NCI-H774 (cell line): ENCODE results near the gene HMCN1.
"Not testable (repeated sequence)": the region's sequence is repeated elsewhere in the genome, so short reads cannot be mapped to it uniquely, and the experiment has no call there.

Source experiments
- DNase-seq: peaks from one replicate; lab custom pipeline; 2025; lab: John Stamatoyannopoulos, UW

The HMCN1 gene

GRCh38 chr1:185853739-185854138 lies 119.5 kb downstream of the HMCN1 start:
- no peak for DNase-seq

- DNase-seq: no peak
Observed at GRCh38 chr1:185856482-185856881, 122.3 kb downstream of the HMCN1 start.

- no peak for DNase-seq
Observed at GRCh38 chr1:185857442-185857841, 123.3 kb downstream of the HMCN1 start.

- no peak for DNase-seq
Observed at GRCh38 chr1:185860311-185860710, 126.1 kb downstream of the HMCN1 start.

GRCh38 chr1:185860859-185861258 lies 126.7 kb downstream of the HMCN1 start:
- DNase-seq: no peak

- peak; percentile 63 for DNase-seq
Observed at GRCh38 chr1:185861630-185862029, 127.4 kb downstream of the HMCN1 start.

- no peak for DNase-seq
Observed at GRCh38 chr1:185862235-185862634, 128.0 kb downstream of the HMCN1 start.

- no peak for DNase-seq
Observed at GRCh38 chr1:185864331-185864730, 130.1 kb downstream of the HMCN1 start.

- no peak for DNase-seq
Observed at GRCh38 chr1:185864889-185865517, 130.8 kb downstream of the HMCN1 start.

- no peak for DNase-seq
Observed at GRCh38 chr1:185869590-185869989, 135.4 kb downstream of the HMCN1 start.

GRCh38 chr1:185871627-185872150 lies 137.5 kb downstream of the HMCN1 start:
- no peak for DNase-seq

- no peak for DNase-seq
Observed at GRCh38 chr1:185874246-185874645, 140.1 kb downstream of the HMCN1 start.

- DNase-seq: no peak
Observed at GRCh38 chr1:185880330-185880729, 146.1 kb downstream of the HMCN1 start.

GRCh38 chr1:185880779-185881333 lies 146.7 kb downstream of the HMCN1 start:
- no peak for DNase-seq

GRCh38 chr1:185886046-185886445 lies 151.9 kb downstream of the HMCN1 start:
- no peak for DNase-seq

GRCh38 chr1:185886671-185887070 lies 152.5 kb downstream of the HMCN1 start:
- DNase-seq: no peak

- DNase-seq: not testable (repeated sequence)
Observed at GRCh38 chr1:185892831-185893403, 158.7 kb downstream of the HMCN1 start.

GRCh38 chr1:185894791-185895190 lies 160.6 kb downstream of the HMCN1 start:
- DNase-seq: no peak

- DNase-seq: no peak
Observed at GRCh38 chr1:185895208-185895900, 161.2 kb downstream of the HMCN1 start.

- DNase-seq: no peak
Observed at GRCh38 chr1:185896863-185897262, 162.7 kb downstream of the HMCN1 start.

- no peak for DNase-seq
Observed at GRCh38 chr1:185906186-185906585, 172.0 kb downstream of the HMCN1 start.

- no peak for DNase-seq
Observed at GRCh38 chr1:185907246-185907645, 173.1 kb downstream of the HMCN1 start.

- no peak for DNase-seq
Observed at GRCh38 chr1:185911978-185912377, 177.8 kb downstream of the HMCN1 start.
